Astrocyte of the spinal cord (primary cell): ENCODE measurements around the gene ANAPC10.

Source experiments
- DNase-seq: peaks from one replicate; pipeline ENCODE4 v3.0.0; 2011; ENCODE audit warnings: low read depth, low spot score
- H3K4me3 ChIP-seq: 2 replicates; pipeline ENCODE4 v1.5.1; 2011; ENCODE audit warnings: low read depth, mild to moderate bottlenecking, low read length, moderate library complexity
- in situ Hi-C: cut with HindIII; loops from 2 replicates; pipeline ENCODE4 v1.10.0; 2017; ENCODE audit warnings: low sequenced_read_pairs
- TF ChIP-seq, protein P1 (sequence below): IDR thresholded peaks from 2 replicates; pipeline ENCODE4 v1.5.1; 2012; ENCODE audit warnings: low read depth, mild to moderate bottlenecking, low read length, inconsistent platforms

ANAPC10 gene

DNA sequence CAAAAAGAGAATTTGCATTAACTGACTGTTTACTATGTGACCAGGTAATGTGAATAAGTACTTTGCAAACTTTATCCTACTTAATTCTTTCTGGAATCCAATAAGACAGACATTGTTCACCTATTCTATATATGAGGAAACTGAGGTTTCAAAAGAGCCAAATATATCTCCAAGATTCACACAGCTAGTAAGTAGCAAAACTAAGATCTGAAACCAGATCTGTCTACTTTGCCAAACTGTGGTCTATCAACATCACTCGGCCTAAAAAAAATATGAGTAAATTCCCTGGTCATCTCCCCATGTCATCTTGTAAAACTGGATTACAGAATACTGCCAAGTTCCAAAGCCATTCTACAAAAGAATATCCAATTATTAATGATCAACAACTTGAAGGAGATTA, 52.8 kb downstream of the ANAPC10 start:
- TF ChIP-seq, protein P1, sequence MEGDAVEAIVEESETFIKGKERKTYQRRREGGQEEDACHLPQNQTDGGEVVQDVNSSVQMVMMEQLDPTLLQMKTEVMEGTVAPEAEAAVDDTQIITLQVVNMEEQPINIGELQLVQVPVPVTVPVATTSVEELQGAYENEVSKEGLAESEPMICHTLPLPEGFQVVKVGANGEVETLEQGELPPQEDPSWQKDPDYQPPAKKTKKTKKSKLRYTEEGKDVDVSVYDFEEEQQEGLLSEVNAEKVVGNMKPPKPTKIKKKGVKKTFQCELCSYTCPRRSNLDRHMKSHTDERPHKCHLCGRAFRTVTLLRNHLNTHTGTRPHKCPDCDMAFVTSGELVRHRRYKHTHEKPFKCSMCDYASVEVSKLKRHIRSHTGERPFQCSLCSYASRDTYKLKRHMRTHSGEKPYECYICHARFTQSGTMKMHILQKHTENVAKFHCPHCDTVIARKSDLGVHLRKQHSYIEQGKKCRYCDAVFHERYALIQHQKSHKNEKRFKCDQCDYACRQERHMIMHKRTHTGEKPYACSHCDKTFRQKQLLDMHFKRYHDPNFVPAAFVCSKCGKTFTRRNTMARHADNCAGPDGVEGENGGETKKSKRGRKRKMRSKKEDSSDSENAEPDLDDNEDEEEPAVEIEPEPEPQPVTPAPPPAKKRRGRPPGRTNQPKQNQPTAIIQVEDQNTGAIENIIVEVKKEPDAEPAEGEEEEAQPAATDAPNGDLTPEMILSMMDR: no peak
- in situ Hi-C loops: no loop called here
- no peak for DNase-seq

DNA sequence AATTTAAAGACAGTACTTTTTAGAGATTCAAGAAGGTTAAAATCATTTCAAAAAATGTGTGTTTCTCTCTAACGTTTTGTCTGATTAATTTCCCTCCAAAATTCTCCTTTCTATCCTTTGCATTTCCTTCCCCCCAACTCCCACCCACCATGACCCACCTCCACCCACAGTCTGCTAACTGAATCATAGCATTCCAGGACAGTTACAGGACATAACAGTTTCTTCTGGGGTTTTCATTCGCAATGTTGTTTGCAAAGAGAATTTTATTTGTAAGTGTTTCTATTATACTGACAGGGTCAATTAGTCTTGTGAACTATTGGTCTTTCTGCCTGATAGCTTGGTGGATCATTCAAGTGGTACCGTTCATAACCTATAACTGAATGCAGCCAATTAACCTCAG, 53.7 kb downstream of the ANAPC10 start:
- in situ Hi-C loops: no loop called here
- peak; percentile 54 for DNase-seq
- no peak overlapping the region for H3K4me3 ChIP-seq
- TF ChIP-seq, protein P1: no peak

More for the DNA sequence above, 52.8 kb downstream of the ANAPC10 start:
- no peak overlapping the region for H3K4me3 ChIP-seq

DNA sequence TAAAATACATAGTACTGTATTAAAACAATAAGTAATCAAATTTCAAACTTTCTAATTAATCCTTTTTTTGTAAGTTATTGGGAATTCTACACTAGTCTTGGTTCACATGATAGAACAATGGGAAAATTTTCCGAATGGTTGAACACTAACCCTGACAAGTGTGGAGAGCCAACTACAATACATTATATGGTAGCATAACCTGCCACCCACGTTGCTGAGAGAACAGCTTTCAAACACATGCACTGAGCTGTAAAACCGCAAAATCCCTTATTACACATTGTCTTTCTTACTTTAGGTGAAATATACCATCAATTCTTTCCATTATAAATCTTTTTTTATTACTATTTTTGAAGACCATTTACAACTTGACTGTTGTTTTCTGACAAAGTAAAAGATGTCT, 54.7 kb downstream of the ANAPC10 start:
- TF ChIP-seq, protein P1: no peak
- peak; percentile 65 for DNase-seq
- in situ Hi-C loops: no loop called here
- H3K4me3 ChIP-seq: no peak overlapping the region

DNA sequence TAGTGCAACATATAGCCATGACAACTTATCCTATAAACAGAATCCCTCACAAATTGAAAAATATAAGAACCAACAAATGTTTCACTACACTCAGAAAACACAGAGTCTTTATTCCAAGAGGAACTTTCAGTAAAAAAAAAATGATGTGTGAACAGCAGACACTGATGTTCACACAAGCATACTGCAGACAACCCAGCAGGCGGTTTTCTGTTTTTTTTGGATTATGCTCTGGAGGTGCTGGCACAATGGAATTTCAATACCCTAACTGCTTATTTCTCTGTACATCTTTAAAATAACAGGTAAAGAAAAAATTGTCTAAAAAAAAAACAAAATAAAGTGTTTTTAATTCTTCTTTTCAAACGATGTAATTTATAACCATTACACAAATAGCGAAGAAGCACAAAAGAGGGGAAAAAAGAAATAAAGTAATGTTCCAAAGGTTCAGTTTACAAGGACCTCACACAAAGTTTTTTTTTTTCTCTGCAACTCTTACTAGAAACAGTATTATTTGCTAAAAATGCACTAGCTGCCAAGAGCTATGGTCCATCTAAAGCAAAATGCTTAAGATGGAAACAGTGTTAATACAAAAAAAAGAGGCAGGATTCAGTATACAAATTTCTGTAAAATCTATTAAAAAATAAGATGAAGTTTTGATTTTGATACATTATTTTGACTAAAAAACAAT, 55.3 kb downstream of the ANAPC10 start:
- in situ Hi-C loops: no loop called here
- peak; percentile 61 for DNase-seq
- H3K4me3 ChIP-seq: no peak overlapping the region
- TF ChIP-seq, protein P1: no peak

DNA sequence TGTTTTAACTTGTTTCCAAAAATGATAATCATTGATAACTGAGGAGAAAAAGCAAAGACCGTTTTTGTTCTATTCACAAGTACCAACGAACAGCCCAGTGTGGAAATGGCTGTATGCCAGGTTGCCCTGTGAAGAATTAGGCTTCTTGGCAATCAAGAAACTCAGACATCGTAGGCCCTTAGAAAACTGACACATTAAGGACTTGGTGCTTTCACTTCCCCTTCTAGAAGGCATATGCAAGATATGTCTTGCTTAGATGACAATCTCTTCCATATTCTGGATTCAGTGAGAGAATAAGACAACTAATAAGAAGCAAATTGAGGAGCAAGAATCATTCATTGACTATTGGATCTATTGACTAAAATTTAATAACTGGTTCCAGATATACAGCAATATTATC, 56.6 kb downstream of the ANAPC10 start:
- TF ChIP-seq, protein P1: no peak
- in situ Hi-C loops: no loop called here
- DNase-seq: no peak

DNA sequence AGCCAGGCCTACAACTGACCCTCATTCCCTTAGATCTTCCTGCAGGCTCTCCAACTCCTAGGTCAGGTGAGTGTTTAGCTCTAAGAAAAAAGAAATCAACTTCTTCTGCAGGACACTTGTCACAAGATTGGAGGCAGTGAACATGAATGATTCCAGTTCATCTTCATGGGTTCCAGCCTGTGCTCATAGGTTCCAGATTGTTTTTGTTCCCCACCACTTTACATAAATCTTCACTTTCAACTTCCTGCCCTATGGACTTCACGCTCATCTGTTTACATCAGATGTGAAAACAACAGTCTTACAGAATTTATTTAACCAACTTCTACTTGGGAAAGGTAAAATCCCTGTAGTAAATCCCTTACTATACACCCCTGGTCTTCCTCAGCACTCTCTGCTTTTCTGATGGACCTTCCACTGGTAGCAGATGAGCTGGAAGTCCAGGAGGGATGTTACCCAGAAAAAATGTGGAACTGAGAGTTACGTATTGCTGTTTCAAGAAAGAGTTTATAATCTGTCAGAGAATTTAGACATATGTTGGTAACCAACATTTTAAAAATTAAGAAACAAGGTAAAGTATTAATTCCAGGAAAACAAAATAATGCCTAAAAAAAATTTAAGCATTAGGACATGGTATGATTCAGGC, 62.4 kb downstream of the ANAPC10 start:
- in situ Hi-C loops: no loop called here
- no peak for DNase-seq
- TF ChIP-seq, protein P1: no peak
- no peak overlapping the region for H3K4me3 ChIP-seq

More for the DNA sequence above, 56.6 kb downstream of the ANAPC10 start:
- H3K4me3 ChIP-seq: no peak overlapping the region
